DND-41 (cell line): Measurements from ENCODE around the gene RNF5.
"Not testable (repeated sequence)": the region's sequence is repeated elsewhere in the genome, so short reads cannot be mapped to it uniquely, and the experiment has no call there.

ENCODE experiments used
- ATAC-seq: fragments of 200-7000 bp; cut with Tn5 transposase; 3 replicates; pipeline ENCODE4 v1.9.1; 2021; ENCODE audit warnings: low read depth; ENCODE audit not compliant: insufficient read depth
- DNase-seq: peaks from one replicate; pipeline ENCODE4 v3.0.0-alpha.2; 2020
- H2AFZ ChIP-seq: 2 replicates; pipeline ENCODE4 v1.6.0; 2012; ENCODE audit warnings: low read depth, low read length
- H3K27ac ChIP-seq: 2 replicates; pipeline ENCODE4 v1.5.1; 2012; ENCODE audit warnings: low read length, inconsistent platforms
- H3K27me3 ChIP-seq: fragments of 200-600 bp; sonication (generic); 2 replicates; pipeline ENCODE4 v1.6.0; 2012; ENCODE audit warnings: low read length, mild to moderate bottlenecking, inconsistent platforms; ENCODE audit not compliant: insufficient read depth, poor library complexity
- H3K36me3 ChIP-seq: 2 replicates; pipeline ENCODE4 v1.5.1; 2012; ENCODE audit warnings: low read length, inconsistent platforms; ENCODE audit not compliant: insufficient read depth
- H3K4me1 ChIP-seq: 2 replicates; pipeline ENCODE4 v1.5.1; 2012; ENCODE audit warnings: mild to moderate bottlenecking, low read length; ENCODE audit not compliant: insufficient read depth
- H3K4me2 ChIP-seq: 2 replicates; pipeline ENCODE4 v1.6.0; 2012; ENCODE audit warnings: mild to moderate bottlenecking, moderate library complexity, low read length, inconsistent platforms; ENCODE audit not compliant: insufficient read depth
- H3K4me3 ChIP-seq, 2 experiments: fragments of 200-600 bp in 1 of 2; shearing (Covaris generic) in 1 of 2; 2 replicates each; pipeline ENCODE4 v1.5.1; 2012 to 2016; ENCODE audit warnings: inconsistent platforms in 2 of 2, low read length in 2 of 2, mild to moderate bottlenecking in 2 of 2, low read depth in 1 of 2, moderate library complexity in 1 of 2
- H3K79me2 ChIP-seq: 2 replicates; pipeline ENCODE4 v1.6.0; 2012; ENCODE audit warnings: low read length, inconsistent platforms; ENCODE audit not compliant: insufficient read depth
- H3K9ac ChIP-seq: 2 replicates; pipeline ENCODE4 v1.6.0; 2012; ENCODE audit warnings: low read depth, mild to moderate bottlenecking, inconsistent platforms, low read length, moderate library complexity
- H3K9me3 ChIP-seq: 2 replicates; pipeline ENCODE4 v1.5.1; 2012; ENCODE audit warnings: low read length, moderate library complexity, mild to moderate bottlenecking, inconsistent platforms; ENCODE audit not compliant: insufficient read depth, severe bottlenecking
- H4K20me1 ChIP-seq: 2 replicates; pipeline ENCODE4 v1.6.0; 2012; ENCODE audit warnings: low read length; ENCODE audit not compliant: insufficient read depth
- CTCF ChIP-seq: IDR thresholded peaks from 2 replicates; pipeline ENCODE4 v1.5.1; 2012; ENCODE audit warnings: borderline replicate concordance, low read length, moderate library complexity, mild to moderate bottlenecking; ENCODE audit not compliant: poor library complexity, severe bottlenecking; ENCODE audit errors: extremely low read depth
- EZH2 ChIP-seq: IDR thresholded peaks from 3 replicates; pipeline ENCODE4 v1.6.1; 2012; ENCODE audit warnings: borderline replicate concordance, low read depth, mild to moderate bottlenecking, moderate library complexity, low read length, inconsistent platforms; ENCODE audit not compliant: severe bottlenecking

Gene RNF5

GRCh38 chr6:32210191-32210601 is 32.0 kb downstream of the RNF5 start:
- no peaks in the 10 kb centered on the region for H3K4me1 ChIP-seq

GRCh38 chr6:32211432-32211831 is 33.2 kb downstream of the RNF5 start:
- not testable (repeated sequence) for ATAC-seq, H3K9ac ChIP-seq, H3K4me1 ChIP-seq, H3K4me2 ChIP-seq, H3K27me3 ChIP-seq, H4K20me1 ChIP-seq, H3K79me2 ChIP-seq, DNase-seq, H3K4me3 ChIP-seq, H3K9me3 ChIP-seq, H3K27ac ChIP-seq, H2AFZ ChIP-seq, H3K36me3 ChIP-seq

More at GRCh38 chr6:32210191-32210601, 32.0 kb downstream of the RNF5 start:
- Histone ChIP-seq H3K9me3 (no peaks in the 10 kb centered on the region), H2AFZ (no peak overlapping the region), H3K36me3 (no peaks in the 10 kb centered on the region), H3K79me2 (no peaks in the 10 kb centered on the region), H3K4me3 (no peak overlapping the region), H3K27ac (no peak overlapping the region), H3K4me2 (no peak overlapping the region), H3K27me3 (peaks cover 3% of the 10 kb centered on the region), H4K20me1 (no peaks in the 10 kb centered on the region), H3K9ac (no peak overlapping the region)
- TF ChIP-seq EZH2, result no peak
- no peak for DNase-seq
- ATAC-seq, result no peak

- Histone ChIP-seq H3K9me3 (no peaks in the 10 kb centered on the region), H3K27me3 (peaks cover 3% of the 10 kb centered on the region), H3K36me3 (no peaks in the 10 kb centered on the region), H3K4me3 (no peak overlapping the region), H3K4me1 (no peaks in the 10 kb centered on the region), H3K4me2 (no peak overlapping the region), H3K9ac (no peak overlapping the region), H3K27ac (no peak overlapping the region), H2AFZ (no peak overlapping the region), H3K79me2 (no peaks in the 10 kb centered on the region), H4K20me1 (no peaks in the 10 kb centered on the region)
- DNase-seq, result no peak
- no peak for ATAC-seq
- TF ChIP-seq CTCF (no peak), EZH2 (no peak)
Measured at GRCh38 chr6:32212076-32212760, 34.0 kb downstream of the RNF5 start.

GRCh38 chr6:32213649-32214048 is 35.4 kb downstream of the RNF5 start:
- Histone ChIP-seq H2AFZ (no peak overlapping the region), H3K9me3 (no peaks in the 10 kb centered on the region), H3K4me1 (no peaks in the 10 kb centered on the region), H3K27ac (no peak overlapping the region), H4K20me1 (no peaks in the 10 kb centered on the region), H3K79me2 (no peaks in the 10 kb centered on the region), H3K9ac (no peak overlapping the region), H3K4me2 (no peak overlapping the region), H3K4me3 (no peak overlapping the region), H3K27me3 (peaks cover 3% of the 10 kb centered on the region), H3K36me3 (no peaks in the 10 kb centered on the region)
- no peak for ATAC-seq
- TF ChIP-seq CTCF, result no peak
- no peak for TF ChIP-seq EZH2
- no peak for DNase-seq
